Neural progenitor cell (in vitro differentiated cells): ENCODE results near the gene TPGS2.

Experiments
- CTCF ChIP-seq: fragments of 200-600 bp; sonication (generic); IDR thresholded peaks from 2 replicates; pipeline ENCODE4 v1.5.1; 2017; ENCODE audit warnings: antibody characterized with exemption, mild to moderate bottlenecking
- EZH2 ChIP-seq: fragments of 200-600 bp; sonication (generic); IDR thresholded peaks from 2 replicates; pipeline ENCODE4 v1.6.1; 2017; ENCODE audit warnings: antibody characterized with exemption, mild to moderate bottlenecking, moderate library complexity

GRCh38 chr18:36777566-36777965 lies 51.2 kb downstream of the TPGS2 start:
- TF ChIP-seq CTCF (no peak), EZH2 (no peak)
